Adrenal gland (tissue), 5 donors: ENCODE data around the gene ADGRF1.

ENCODE experiments used
- CTCF ChIP-seq, 6 experiments: fragments of 450-650 bp in 4 of 6; fragments of 200-600 bp in 2 of 6; sonication (generic) in 1 of 6; IDR thresholded peaks; 1 replicate in 5 of 6; 2 replicates in 1 of 6; pipeline versions ENCODE4 v1.5.1 to v1.8.0; 2016 to 2021; ENCODE audit warnings: antibody characterized with exemption in 6 of 6, mild to moderate bottlenecking in 2 of 6, moderate library complexity in 1 of 6
- POLR2A ChIP-seq, 2 donors: fragments of 450-650 bp; IDR thresholded peaks; one replicate each; pipeline ENCODE4 v1.6.1; 2017; ENCODE audit warnings: antibody characterized with exemption in 2 of 2, mild to moderate bottlenecking in 2 of 2, moderate library complexity in 1 of 2
- donor health status: DM: no; HTN: no; CAD: no.

DNA sequence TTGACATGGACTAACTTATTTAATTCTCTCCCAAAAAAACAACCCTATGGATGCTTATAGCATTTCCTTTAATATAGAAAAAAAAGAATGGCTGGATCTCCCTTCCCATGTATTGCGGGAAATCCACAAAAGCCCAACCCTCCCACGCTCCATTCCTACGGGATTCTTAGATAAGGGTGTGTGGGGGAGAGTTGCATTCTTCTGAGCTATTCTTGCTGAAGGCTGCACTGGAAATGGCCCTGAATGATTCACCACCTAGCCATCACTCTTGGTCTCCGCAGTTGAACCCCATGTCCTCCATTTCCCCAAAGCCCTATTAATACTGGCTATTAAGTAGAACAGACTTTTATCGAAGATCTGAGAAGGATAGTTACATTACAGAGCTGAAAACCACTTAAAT lies 78.5 kb downstream of the ADGRF1 start:
- TF ChIP-seq CTCF (IDR thresholded peaks at IDR 0.05) (no peak), POLR2A (IDR thresholded peaks at IDR 0.05) (no peak)
